HepG2 (cell line): ENCODE data around the gene PPM1M. TPM values are rescaled to one million over a fixed set of nuclear protein-coding genes. Genes with fewer than 3 reads are reported as not detected.
A peak's percentile ranks its signal among the peaks of the same experiment; 100 is the strongest.

Source experiments
- AHDC1 ChIP-seq: sonication (generic); formaldehyde crosslinking; IDR thresholded peaks from 2 replicates; pipeline ENCODE4 v1.5.1; 2020; ENCODE audit warnings: mild to moderate bottlenecking, missing genetic modification reagents, borderline replicate concordance
- MEIS2 ChIP-seq: sonication (generic); formaldehyde crosslinking; IDR thresholded peaks from 2 replicates; pipeline ENCODE4 v1.9.0; 2021; ENCODE audit warnings: mild to moderate bottlenecking, missing genetic modification reagents
- NFAT5 ChIP-seq: sonication (generic); formaldehyde crosslinking; IDR thresholded peaks from 2 replicates; pipeline ENCODE4 v1.4.0; 2020; ENCODE audit warnings: missing genetic modification reagents
- RNF2 ChIP-seq: fragments of 450-650 bp; conservative IDR thresholded peaks from 2 replicates; pipeline ENCODE4 v1.6.1; 2016; ENCODE audit warnings: low read depth
- SMAD3 ChIP-seq: sonication (generic); formaldehyde crosslinking; IDR thresholded peaks from 2 replicates; pipeline ENCODE4 v1.4.0; 2020; ENCODE audit warnings: missing genetic modification reagents
- XRCC5 ChIP-seq: fragments of 200-400 bp; formaldehyde crosslinking; optimal IDR thresholded peaks from 2 replicates; pipeline ENCODE3; 2017; ENCODE audit warnings: mild to moderate bottlenecking, low read length
- ZKSCAN8 ChIP-seq: IDR thresholded peaks from 2 replicates; pipeline ENCODE4 v1.6.1; 2016; ENCODE audit warnings: borderline replicate concordance, missing genetic modification reagents, missing compliant biosample characterization
- ZNF281 ChIP-seq: sonication (generic); formaldehyde crosslinking; IDR thresholded peaks from 2 replicates; pipeline ENCODE4 v1.4.0; 2020; ENCODE audit warnings: missing genetic modification reagents, borderline replicate concordance
- ZNF552 ChIP-seq: sonication (generic); formaldehyde crosslinking; IDR thresholded peaks from 2 replicates; pipeline ENCODE4 v1.9.0; 2022; ENCODE audit warnings: missing genetic modification reagents, mild to moderate bottlenecking, borderline replicate concordance
- ZNF557 ChIP-seq: sonication (generic); formaldehyde crosslinking; IDR thresholded peaks from 2 replicates; pipeline ENCODE4 v1.4.0; 2020; ENCODE audit warnings: missing genetic modification reagents
- polyA plus RNA-seq, 8 experiments: library from polyadenylated mRNA; depleted of rRNA in 3 of 8; stranded (reverse) in 7 of 8; unstranded in 1 of 8; fragments of >200 nt; fragmentation: Illumina TruSeq in 4 of 8; extraction: Trizol in 4 of 8; gene quantifications; 2 replicates each; pipeline versions ENCODE4 v1.2.1 to v1.2.3, GENCODE V29; 2011 to 2016; ENCODE audit warnings: low read depth in 4 of 8, missing spikeins in 1 of 8, mixed read lengths in 1 of 8; ENCODE audit not compliant: insufficient read depth in 1 of 8
- total RNA-seq, 5 experiments: library from RNA; depleted of rRNA; stranded (reverse); fragments of >200 nt; fragmentation: Illumina TruSeq; extraction: Trizol; gene quantifications; 2 replicates each; pipeline ENCODE4 v1.2.3, GENCODE V29; 2016; ENCODE audit warnings: low read depth in 1 of 5

Gene PPM1M
- total and polyA plus RNA-seq, 2 of the 13 experiments (the other 11 are each of a cell fraction or from before 2014, with no cell fraction given) = 2.5 to 5.9 TPM

GRCh38 chr3:52197842-52198625 lies 47.5 kb upstream of the PPM1M start, which contains the start of gene ALAS1 (continued):
- TF ChIP-seq NFAT5 (no peak), ZNF281 (CRISPR knock-in tag) (peak; percentile 39; the same call in 1 of the 2 replicates), SMAD3 (CRISPR knock-in tag) (no peak; the same call in 1 of the 2 replicates), ZNF552 (no peak), AHDC1 (CRISPR knock-in tag) (0 out of 2 replicates have a peak, but pooled peaks have one; percentile 9), ZKSCAN8 (CRISPR knock-in tag) (no peak), ZNF557 (CRISPR knock-in tag) (no peak), MEIS2 (CRISPR knock-in tag) (peak; percentile 53; the same call in 1 of the 2 replicates), XRCC5 (peak; percentile 61), RNF2 (no peak)
